GM19463 (cell line): ENCODE data around the gene CCDC32.
A peak's percentile ranks its signal among the peaks of the same experiment; 100 is the strongest.

ENCODE experiments used
- ATAC-seq: cut with Tn5 transposase; IDR thresholded peaks from one replicate; pipeline ENCODE4 v1.9.1; 2021; ENCODE audit warnings: mild to moderate bottlenecking, moderate library complexity; ENCODE audit not compliant: unreplicated experiment

The CCDC32 gene

GRCh38 chr15:40567111-40567510 is 2.3 kb upstream of the CCDC32 start:
- no peak for ATAC-seq

DNA sequence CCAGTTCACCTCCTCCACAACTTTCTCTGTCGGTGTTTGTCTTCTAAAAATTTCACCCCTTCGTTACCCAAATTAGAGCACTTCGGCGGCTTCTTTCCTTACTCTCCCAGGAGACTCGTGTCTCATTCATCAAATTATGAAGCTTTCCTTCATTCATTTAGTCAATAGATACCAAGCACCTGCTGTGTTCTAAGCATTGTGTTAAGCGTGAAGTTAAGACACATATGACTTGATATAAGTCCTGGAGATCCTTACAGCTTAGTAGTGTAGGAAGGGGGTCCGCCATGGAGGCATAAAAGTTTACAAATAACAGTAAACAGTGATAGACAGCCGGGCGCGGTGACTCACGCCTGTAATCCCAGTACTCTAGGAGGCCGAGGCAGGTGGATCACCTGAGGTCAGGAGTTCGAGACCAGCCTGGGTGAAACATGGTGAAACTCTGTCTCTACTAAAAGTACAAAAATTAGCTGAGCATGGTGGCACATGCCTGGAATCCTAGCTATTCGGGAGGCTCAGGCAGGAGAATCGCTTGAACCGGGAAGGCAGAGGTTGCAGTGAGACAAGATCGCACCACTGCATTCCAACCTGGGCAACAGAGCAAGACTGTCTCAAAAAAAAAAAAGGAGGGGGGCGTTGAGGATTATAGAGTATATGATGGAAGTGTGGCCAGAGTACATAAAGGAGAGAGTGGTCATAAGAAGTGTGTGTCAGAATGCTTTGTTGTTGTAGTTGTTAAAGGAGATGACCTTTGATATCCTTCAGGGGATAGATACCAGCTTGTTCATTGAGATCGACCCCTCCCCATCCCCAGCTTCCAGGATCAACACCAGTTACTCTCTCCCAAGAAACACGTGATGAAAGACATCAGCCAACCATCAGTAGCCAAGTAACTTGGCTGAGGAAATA is 744 bp upstream of the CCDC32 start:
- ATAC-seq = no peak

- no peak for ATAC-seq
Measured at GRCh38 chr15:40563426-40563825, 1.4 kb downstream of the CCDC32 start.

DNA sequence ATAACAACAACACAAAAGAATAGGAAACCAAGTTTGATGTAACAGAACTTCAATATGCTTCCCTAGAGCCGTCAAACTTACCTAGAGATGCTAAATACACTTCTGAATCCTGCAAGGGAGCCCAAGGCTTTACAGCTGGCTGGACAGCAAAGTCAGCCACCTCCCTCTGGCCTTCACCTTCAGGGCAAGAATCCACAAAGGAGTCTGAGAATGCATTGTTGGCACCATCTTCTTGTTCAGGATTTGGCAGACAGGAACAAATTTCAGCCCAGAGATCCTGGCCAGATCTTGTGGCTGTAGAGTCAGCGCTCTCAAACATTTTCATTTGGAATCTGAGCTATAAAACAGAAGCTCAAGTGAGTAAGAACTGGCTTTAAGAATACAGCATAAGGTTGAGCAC is 2.2 kb downstream of the CCDC32 start:
- no peak for ATAC-seq

GRCh38 chr15:40558952-40559742 is 5.7 kb downstream of the CCDC32 start:
- ATAC-seq = no peak

DNA sequence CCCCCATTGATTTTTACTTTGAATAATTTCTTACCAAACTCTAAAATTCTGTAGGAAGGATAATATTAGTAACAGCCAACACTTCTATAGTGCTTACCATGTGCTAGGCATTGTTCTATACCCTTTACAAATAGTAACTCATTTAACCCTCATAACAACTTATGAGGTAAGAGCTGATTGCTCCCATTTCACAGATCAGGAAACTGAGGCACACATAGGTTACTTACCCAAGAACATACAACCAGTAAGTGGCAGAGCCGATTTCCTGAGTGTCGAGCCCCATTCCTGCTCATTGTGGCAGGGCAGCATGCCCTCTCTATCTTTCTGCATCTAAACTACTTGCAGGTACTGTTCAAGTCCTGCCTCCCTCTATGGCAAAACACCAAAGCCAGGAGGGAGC is 9.0 kb downstream of the CCDC32 start:
- ATAC-seq = no peak

DNA sequence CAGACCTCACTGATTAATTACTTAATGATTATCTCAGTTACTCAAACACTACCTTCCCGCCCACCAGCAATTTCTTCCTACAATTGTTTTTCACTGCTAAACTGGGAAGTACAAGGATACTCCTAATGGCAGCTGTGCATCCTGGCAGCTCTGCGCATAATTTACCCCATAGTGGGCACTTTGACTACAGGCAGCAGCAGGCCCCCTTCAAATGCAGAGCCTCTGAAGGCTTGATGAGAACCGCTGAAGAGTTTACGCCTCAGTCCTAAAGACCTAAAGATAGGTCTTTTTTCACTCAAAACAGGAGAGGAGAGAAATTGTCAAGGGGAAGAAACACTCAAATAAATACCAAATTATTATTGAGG is 10.7 kb downstream of the CCDC32 start:
- no peak for ATAC-seq

- ATAC-seq = peak; percentile 73
Measured at GRCh38 chr15:40550341-40551037, 14.4 kb downstream of the CCDC32 start.

GRCh38 chr15:40549894-40550293 is 14.9 kb downstream of the CCDC32 start:
- no peak for ATAC-seq

- ATAC-seq = no peak
Measured at GRCh38 chr15:40548610-40549009, 16.2 kb downstream of the CCDC32 start.

DNA sequence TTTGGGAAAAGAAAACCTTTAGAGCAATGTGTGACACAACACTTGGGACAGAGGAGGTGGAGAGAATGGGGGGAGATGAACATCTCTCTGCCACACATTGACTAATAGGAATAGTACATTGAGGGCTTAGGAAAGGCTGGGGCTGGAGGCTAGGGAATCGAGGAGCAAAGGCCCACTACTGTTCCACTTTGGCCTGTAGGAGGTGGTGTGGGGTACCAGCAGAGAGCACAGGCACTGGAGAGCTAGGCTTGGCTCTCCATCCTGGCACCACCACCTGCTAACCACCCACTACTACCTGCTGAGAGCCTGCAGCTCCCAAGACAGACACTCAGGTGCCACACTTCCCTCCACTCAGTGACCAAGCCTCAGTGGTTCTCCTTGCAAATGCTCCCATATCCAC is 19.4 kb downstream of the CCDC32 start:
- no peak for ATAC-seq

- peak; percentile 78 for ATAC-seq
Measured at GRCh38 chr15:40543631-40544294, 21.1 kb downstream of the CCDC32 start.

DNA sequence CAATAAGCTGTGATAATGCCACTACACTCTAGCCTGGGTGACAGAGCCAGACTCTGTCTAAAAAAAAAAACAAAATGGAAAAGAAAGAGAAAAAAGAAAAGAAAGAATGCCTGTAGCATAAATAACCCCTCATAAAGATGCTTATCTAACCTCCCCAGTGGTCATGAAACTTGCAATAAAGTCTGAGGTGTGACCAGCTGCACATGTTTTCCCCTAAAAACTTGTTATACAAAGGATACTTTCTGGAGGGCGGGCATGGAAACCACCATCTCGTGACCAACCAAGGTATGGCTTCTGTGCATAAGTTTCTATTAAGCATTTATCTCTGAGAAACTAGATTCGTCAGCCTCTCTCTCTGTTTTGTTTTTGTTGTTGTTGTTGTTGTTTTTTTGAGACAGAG is 21.8 kb downstream of the CCDC32 start:
- ATAC-seq = no peak

DNA sequence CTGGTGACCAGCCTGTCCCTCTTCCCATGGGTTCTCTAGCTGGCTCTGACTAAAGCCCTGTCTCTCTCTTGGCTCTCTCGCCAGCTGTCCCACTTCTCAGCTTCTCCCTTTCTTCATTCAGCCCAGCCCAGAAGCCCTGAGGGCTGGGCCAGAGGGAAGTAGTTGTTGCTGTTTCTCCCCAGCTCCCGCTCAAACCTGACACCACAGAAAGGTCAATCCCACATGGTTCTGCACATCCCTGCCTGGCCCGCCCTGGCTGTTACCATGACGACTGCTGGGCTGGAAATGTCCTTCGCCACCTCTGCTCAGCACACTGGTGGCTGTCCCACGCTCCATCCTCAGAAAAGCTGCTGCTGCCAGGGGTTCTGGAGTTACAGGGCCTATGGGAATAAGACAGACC is 25.9 kb downstream of the CCDC32 start:
- ATAC-seq = no peak

DNA sequence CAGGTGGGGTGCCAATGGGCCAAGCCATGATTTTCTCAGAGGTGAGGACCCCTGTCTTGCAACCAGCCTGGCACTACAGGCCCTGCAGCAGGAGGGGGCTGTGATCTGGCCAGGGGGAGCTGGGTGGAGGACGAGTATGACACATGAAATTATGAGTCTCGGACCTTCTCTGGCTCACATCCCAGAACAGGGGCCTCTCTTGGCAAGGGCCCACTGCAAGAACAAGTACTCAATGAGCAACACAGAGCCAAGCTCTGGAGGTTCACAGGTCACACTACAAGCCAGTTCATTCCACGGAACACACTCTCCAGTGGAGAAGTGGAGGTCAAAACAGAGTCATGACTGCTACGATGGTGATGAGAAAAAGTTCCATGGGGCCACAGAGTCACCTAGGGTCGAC is 28.3 kb downstream of the CCDC32 start:
- ATAC-seq = no peak

- no peak for ATAC-seq
Measured at GRCh38 chr15:40534371-40534770, 30.5 kb downstream of the CCDC32 start.

- ATAC-seq = no peak
Measured at GRCh38 chr15:40533763-40534364, 31.0 kb downstream of the CCDC32 start.

DNA sequence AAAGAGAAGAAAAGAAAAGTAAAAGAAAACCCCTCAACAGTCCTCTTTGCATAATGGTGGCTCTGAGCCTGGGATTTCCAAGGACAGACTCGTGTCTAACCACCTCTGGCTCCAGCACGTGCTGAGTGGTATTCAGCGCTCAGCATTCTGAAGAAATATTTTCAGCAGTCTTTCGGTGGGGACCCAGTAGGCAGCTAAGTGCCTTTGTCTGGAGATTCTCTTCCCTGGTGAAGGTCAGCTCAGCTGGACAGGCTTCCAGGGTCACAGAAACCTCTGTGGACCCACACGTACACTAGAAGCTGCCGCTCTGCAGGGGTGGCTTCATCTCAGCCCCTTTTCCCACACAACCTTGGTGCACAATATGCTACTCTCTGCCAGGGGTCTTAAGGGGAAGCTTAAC is 36.0 kb downstream of the CCDC32 start:
- no peak for ATAC-seq

DNA sequence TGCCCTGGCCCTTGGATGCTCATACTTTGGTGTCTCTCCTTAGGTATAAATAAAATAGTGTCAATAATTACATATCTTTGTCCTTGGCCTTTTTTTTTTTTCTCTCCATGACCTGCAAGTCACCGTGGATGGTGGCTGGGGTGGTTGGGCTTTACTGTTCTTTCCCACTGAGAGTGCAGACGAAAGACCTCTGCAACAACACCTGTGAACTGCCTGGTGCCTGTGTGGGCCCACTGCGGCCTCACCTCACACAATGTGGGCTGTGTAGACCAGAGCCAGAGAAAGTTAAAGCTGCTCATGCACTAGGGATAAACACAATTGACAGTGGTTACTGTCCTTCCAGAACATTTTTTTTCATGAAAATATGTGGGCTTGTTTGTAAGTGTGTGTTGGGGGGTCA is 39.0 kb downstream of the CCDC32 start:
- ATAC-seq = no peak

GRCh38 chr15:40523611-40524010 is 41.2 kb downstream of the CCDC32 start:
- no peak for ATAC-seq

DNA sequence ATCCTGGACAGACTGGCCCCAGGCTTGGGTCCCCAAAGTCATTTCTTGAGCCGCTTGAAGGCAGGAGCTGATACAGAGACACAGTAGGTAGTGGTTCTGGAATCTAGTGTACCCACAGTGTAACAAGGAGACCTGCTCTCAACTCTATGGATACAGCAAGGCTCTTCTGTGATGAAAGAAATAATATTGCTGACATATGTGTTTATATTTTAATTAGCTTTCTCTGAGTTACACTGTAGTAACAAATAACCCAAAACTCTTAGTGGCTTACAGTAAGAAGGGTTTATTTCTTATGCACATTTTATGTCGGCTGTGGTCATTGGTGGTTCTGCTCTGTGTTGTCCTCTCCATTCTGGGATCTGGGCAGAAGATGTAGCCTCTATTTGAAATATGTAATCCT is 48.5 kb downstream of the CCDC32 start:
- no peak for ATAC-seq
